Mesendoderm (in vitro differentiated cells): ENCODE data around the gene CORO1C.
"Not testable (repeated sequence)": the region's sequence is repeated elsewhere in the genome, so short reads cannot be mapped to it uniquely, and the experiment has no call there.

Experiments used
- DNase-seq: peaks from one replicate; pipeline ENCODE4 v3.0.0; 2013
- H2AK5ac ChIP-seq: 2 replicates; pipeline ENCODE4 v1.6.1; 2013; ENCODE audit warnings: low read length, inconsistent platforms
- H2BK120ac ChIP-seq: 2 replicates; pipeline ENCODE4 v1.6.1; 2013; ENCODE audit warnings: low read depth, mild to moderate bottlenecking, low read length, moderate library complexity, mixed read lengths
- H2BK15ac ChIP-seq: replicated peaks from 2 replicates; pipeline ENCODE4 v1.6.1; 2013; ENCODE audit warnings: low read depth, mild to moderate bottlenecking, moderate library complexity
- H2BK5ac ChIP-seq: 2 replicates; pipeline ENCODE4 v1.6.1; 2013; ENCODE audit warnings: low read length, inconsistent platforms
- H3K18ac ChIP-seq: 2 replicates; pipeline ENCODE4 v1.6.1; 2013; ENCODE audit warnings: mild to moderate bottlenecking, low read length, mixed read lengths
- H3K23ac ChIP-seq: one replicate; pipeline ENCODE4 v1.6.1; 2013; ENCODE audit warnings: low read length
- H3K27ac ChIP-seq: 2 replicates; pipeline ENCODE4 v1.5.1; 2013; ENCODE audit warnings: low read depth, mild to moderate bottlenecking, inconsistent platforms, low read length, moderate library complexity
- H3K27me3 ChIP-seq: 2 replicates; pipeline ENCODE4 v1.6.1; 2013; ENCODE audit warnings: low read length, control low read depth, mild to moderate bottlenecking, inconsistent platforms; ENCODE audit not compliant: insufficient read depth, poor library complexity
- H3K36me3 ChIP-seq: 2 replicates; pipeline ENCODE4 v1.6.1; 2013; ENCODE audit warnings: low read length, inconsistent platforms; ENCODE audit not compliant: control insufficient read depth, insufficient read depth
- H3K4ac ChIP-seq: one replicate; pipeline ENCODE4 v1.6.1; 2013; ENCODE audit warnings: low read depth, mild to moderate bottlenecking, low read length, moderate library complexity
- H3K4me1 ChIP-seq: 2 replicates; pipeline ENCODE4 v1.6.1; 2013; ENCODE audit warnings: low read depth, low read length, inconsistent platforms; ENCODE audit not compliant: control insufficient read depth
- H3K4me2 ChIP-seq: 2 replicates; pipeline ENCODE4 v1.6.1; 2013; ENCODE audit warnings: low read length
- H3K4me3 ChIP-seq: 2 replicates; pipeline ENCODE4 v1.5.1; 2013; ENCODE audit warnings: mild to moderate bottlenecking, low read length
- H3K56ac ChIP-seq: one replicate; pipeline ENCODE4 v1.6.1; 2013; ENCODE audit warnings: low read length
- H3K79me1 ChIP-seq: 2 replicates; pipeline ENCODE4 v1.6.1; 2013; ENCODE audit warnings: low read length, inconsistent platforms
- H3K79me2 ChIP-seq: 2 replicates; pipeline ENCODE4 v1.6.1; 2013; ENCODE audit warnings: mild to moderate bottlenecking, low read length; ENCODE audit not compliant: control insufficient read depth, insufficient read depth
- H3K9ac ChIP-seq: 2 replicates; pipeline ENCODE4 v1.6.1; 2013; ENCODE audit warnings: low read length, inconsistent platforms
- H4K5ac ChIP-seq: one replicate; pipeline ENCODE4 v1.6.1; 2013; ENCODE audit warnings: low read length
- H4K8ac ChIP-seq: one replicate; pipeline ENCODE4 v1.6.1; 2013; ENCODE audit warnings: low read depth, mild to moderate bottlenecking, control low read depth, low read length, moderate library complexity
- WGBS: extraction: QIAGEN DNeasy Blood & Tissue Kit; methylation state at CpG from one replicate; pipeline ENCODE4 v1.1.7; 2013; ENCODE audit warnings: low lambda C conversion rate, missing lambda C conversion rate; ENCODE audit not compliant: insufficient coverage; ENCODE audit errors: extremely low coverage; 5-methylcytosine and 5-hydroxymethylcytosine counted together

Gene CORO1C

DNA sequence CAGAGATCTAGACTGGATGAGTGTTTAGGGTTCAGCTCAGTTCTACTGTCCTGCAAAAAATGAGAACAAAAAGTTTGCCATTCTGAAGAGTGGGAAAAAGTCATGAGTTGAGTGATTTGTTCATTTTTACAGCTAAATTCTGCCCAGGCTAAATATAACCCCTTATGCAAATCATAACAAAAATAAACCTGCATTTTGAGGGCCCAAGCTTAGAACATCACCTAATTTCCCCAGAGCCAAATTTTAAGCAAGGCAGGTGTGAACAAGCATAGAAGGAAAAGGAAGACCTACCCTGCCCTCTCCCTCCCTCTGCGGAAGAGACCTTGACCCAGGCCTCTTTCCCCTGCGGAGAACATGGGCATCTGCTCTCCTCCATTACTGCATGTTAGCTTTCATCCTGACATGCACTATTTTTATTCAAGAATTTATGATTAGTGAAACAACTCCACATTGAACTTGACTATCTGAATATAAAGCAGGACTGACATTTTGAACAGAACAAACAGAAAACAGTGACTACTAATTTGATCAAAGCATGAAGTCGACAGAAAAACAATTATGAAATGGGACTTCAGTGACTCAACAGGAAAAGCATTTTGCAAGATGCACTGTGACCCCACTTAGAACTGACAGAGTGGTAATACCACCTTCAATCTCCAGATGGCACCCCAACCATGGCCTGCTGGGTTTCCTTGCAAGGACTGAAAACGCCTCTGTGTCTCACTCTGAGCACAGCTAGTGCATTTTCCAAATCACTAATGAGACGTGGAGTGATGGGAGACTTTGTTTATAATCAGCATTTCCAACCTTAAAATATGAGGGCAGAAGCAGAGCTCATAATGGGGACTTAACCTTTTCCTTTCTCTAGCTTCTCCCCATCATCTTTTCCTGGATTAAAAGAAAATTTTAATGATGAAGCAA, 66.7 kb downstream of the CORO1C start:
- no peak overlapping the region for H3K27ac ChIP-seq
- no peaks in the 10 kb centered on the region for H3K4me1 ChIP-seq
- H3K4ac ChIP-seq, result no peak overlapping the region
- H3K9ac ChIP-seq, result no peak overlapping the region
- H4K8ac ChIP-seq, result no peak overlapping the region
- H3K79me2 ChIP-seq, result no peaks in the 10 kb centered on the region
- no peak overlapping the region for H2BK120ac ChIP-seq
- no peaks in the 10 kb centered on the region for H3K36me3 ChIP-seq
- no peak overlapping the region for H3K4me2 ChIP-seq
- no CpG with 5 or more reads among the region's 5 CpGs for WGBS
- no peak overlapping the region for H3K56ac ChIP-seq
- H4K5ac ChIP-seq, result no peak overlapping the region
- peak; percentile 94 for DNase-seq
- H3K23ac ChIP-seq, result no peak overlapping the region
- no peak overlapping the region for H2BK15ac ChIP-seq
- H3K4me3 ChIP-seq, result no peak overlapping the region
- peaks cover 10% of the 10 kb centered on the region for H3K79me1 ChIP-seq
- no peak overlapping the region for H2BK5ac ChIP-seq
- H3K18ac ChIP-seq, result no peak overlapping the region
- no peaks in the 10 kb centered on the region for H3K27me3 ChIP-seq
- no peak overlapping the region for H2AK5ac ChIP-seq

DNA sequence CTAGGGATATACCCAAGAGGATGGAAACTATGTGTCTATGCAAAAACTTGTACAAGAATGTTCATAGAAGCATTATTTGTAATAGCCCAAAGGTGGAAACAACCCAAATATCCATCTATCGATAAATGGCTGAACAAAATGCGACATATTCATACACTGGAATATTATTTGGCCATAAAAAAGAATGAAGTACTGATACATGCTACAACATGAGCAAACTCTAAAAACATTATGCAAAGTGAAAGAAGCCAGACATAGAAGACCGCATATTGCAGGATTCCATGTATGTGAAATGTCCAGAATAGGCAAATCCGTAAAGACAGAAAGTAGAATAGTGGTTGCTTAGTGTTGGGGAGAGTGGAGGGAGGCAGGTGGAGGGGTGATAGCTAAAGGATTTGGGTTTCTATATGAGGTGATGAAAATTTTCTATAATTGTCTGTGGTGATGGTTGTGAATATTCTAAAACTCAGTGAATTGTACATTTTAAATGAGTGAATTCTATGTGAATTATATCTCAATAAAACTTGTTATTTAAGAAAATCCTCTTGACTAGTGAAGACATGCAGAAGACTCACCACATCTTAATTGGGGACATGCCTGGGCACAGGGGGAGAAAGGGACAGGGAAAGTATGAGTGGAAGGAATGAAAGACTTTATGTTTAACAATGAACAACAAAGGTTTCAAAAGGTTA, 67.8 kb downstream of the CORO1C start:
- Histone ChIP-seq H2BK5ac (no peak overlapping the region), H3K23ac (no peak overlapping the region), H2BK120ac (no peak overlapping the region), H3K79me1 (peaks cover 10% of the 10 kb centered on the region), H3K56ac (no peak overlapping the region), H3K4me1 (no peaks in the 10 kb centered on the region), H3K4me2 (no peak overlapping the region), H3K4ac (no peak overlapping the region), H3K27me3 (no peaks in the 10 kb centered on the region), H4K5ac (no peak overlapping the region), H3K36me3 (no peaks in the 10 kb centered on the region), H4K8ac (no peak overlapping the region), H2BK15ac (no peak overlapping the region), H2AK5ac (no peak overlapping the region), H3K9ac (no peak overlapping the region), H3K18ac (no peak overlapping the region), H3K4me3 (no peak overlapping the region), H3K27ac (no peak overlapping the region), H3K79me2 (no peaks in the 10 kb centered on the region)
- no peak for DNase-seq
- WGBS, result no CpG with 5 or more reads among the region's 4 CpGs

DNA sequence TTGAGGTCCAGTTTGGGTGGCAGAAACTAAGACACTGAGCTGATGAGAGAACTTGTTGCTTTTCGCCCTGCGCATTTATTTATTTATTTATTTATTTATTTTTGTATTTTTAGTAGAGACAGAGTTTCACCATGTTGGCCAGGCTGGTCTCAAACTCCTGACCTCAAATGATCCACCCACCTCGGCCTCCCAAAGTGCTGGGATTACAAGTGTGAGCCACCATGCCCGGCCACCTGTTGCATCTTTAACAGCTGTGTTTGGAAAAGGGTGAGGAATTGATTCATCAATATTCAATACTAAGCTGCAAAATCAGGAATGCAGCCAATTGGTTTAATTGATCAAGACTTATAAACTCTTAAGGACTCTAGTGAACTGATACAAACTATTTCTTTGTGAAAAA, 73.2 kb downstream of the CORO1C start:
- not testable (repeated sequence) for H2BK15ac ChIP-seq, H4K8ac ChIP-seq, H3K9ac ChIP-seq, H3K79me1 ChIP-seq, H3K56ac ChIP-seq, H3K18ac ChIP-seq, H3K4ac ChIP-seq, H2BK120ac ChIP-seq, H3K4me1 ChIP-seq, H3K4me3 ChIP-seq, H3K4me2 ChIP-seq, DNase-seq, H3K27ac ChIP-seq, H4K5ac ChIP-seq, H2AK5ac ChIP-seq, H3K36me3 ChIP-seq, H2BK5ac ChIP-seq, H3K23ac ChIP-seq, H3K79me2 ChIP-seq, H3K27me3 ChIP-seq
- no CpG with 5 or more reads among the region's 4 CpGs for WGBS

DNA sequence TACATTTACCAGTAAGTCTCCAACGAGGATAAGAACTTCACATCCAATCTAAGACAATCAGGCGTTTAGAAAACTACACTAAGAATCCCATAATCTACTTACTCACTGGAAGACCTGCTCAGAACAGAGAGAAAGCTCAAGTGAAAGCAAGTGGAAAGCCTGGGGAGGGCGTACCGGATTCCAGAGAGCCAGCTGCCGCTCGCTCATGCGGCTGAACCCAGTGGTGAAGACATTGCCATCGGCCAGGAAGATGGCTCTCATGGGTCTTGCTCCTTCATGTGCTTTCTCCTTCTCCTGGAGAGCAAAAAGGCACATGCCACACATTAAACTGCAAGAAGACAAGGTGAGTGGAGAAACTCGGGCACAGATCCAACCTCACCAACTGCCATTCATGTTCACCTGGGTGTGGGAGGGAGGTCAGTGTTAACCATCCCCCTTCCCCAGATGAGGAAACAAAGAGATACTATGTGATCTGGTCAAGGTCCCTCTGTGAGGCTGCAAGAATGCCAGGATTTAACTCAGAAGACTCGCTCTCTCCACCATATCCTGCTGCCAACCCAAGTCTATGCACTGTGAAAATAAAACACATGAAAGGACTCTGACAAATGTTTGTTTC, 74.1 kb downstream of the CORO1C start:
- H3K27me3 ChIP-seq, result no peaks in the 10 kb centered on the region
- no peak overlapping the region for H3K4me2 ChIP-seq
- H3K23ac ChIP-seq, result no peak overlapping the region
- no peak overlapping the region for H3K56ac ChIP-seq
- no peak overlapping the region for H3K27ac ChIP-seq
- H3K4me1 ChIP-seq, result no peaks in the 10 kb centered on the region
- no peak overlapping the region for H2BK5ac ChIP-seq
- no peak overlapping the region for H4K8ac ChIP-seq
- no peak overlapping the region for H2BK15ac ChIP-seq
- no peak overlapping the region for H3K4ac ChIP-seq
- peaks cover 4% of the 10 kb centered on the region for H3K79me1 ChIP-seq
- peaks cover 7% of the 10 kb centered on the region for H3K36me3 ChIP-seq
- no peak overlapping the region for H4K5ac ChIP-seq
- H3K4me3 ChIP-seq, result no peak overlapping the region
- H2AK5ac ChIP-seq, result no peak overlapping the region
- no peak for DNase-seq
- H3K9ac ChIP-seq, result no peak overlapping the region
- H2BK120ac ChIP-seq, result no peak overlapping the region
- no CpG with 5 or more reads among the region's 10 CpGs for WGBS
- no peak overlapping the region for H3K18ac ChIP-seq
- H3K79me2 ChIP-seq, result no peaks in the 10 kb centered on the region

DNA sequence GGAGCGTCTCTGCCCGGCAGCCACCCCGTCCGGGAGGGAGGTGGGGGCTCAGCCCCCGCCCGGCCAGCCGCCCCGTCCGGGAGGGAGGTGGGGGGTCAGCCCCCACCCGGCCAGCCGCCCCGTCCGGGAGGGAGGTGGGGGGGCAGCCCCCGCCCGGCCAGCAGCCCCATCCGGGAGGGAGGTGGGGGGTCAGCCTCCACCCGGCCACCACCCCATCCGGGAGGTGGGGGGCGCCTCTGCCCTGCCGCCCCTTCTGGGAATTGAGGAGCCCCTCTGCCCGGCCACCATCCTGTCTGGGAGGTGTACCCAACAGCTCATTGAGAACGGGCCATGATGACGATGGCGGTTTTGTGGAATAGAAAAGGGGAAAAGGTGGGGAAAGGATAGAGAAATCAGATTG, 75.1 kb downstream of the CORO1C start:
- H3K23ac ChIP-seq, result not testable (repeated sequence)
- peaks cover 10% of the 10 kb centered on the region for H3K36me3 ChIP-seq

More for the DNA sequence above, 75.1 kb downstream of the CORO1C start:
- H3K27me3 ChIP-seq, H4K8ac ChIP-seq, H3K79me2 ChIP-seq, H2BK15ac ChIP-seq, H3K9ac ChIP-seq, H3K27ac ChIP-seq, H3K4ac ChIP-seq, H3K4me3 ChIP-seq, H3K18ac ChIP-seq, H4K5ac ChIP-seq, H2AK5ac ChIP-seq, H3K56ac ChIP-seq, DNase-seq, H2BK5ac ChIP-seq, H3K79me1 ChIP-seq, H3K4me2 ChIP-seq, H3K4me1 ChIP-seq, H2BK120ac ChIP-seq: not testable (repeated sequence)
- no CpG with 5 or more reads among the region's 24 CpGs for WGBS
